Activated gamma-delta T cell treated with Interleukin-2 at 50 U/mL for 16 hours (primary cell): ENCODE measurements around the gene DHODH.
A peak's percentile ranks its signal among the peaks of the same experiment; 100 is the strongest.
"Not testable (repeated sequence)": the region's sequence is repeated elsewhere in the genome, so short reads cannot be mapped to it uniquely, and the experiment has no call there.

Source experiments
- DNase-seq: peaks from one replicate; pipeline ENCODE4 v3.0.0-alpha.2; 2020

DHODH gene

GRCh38 chr16:72008424-72009216 is at the start of gene DHODH:
TSS of gene DHODH (plus strand) at chr16:72008744. CDS start at chr16:72008765, 21 bp downstream.
- peak; percentile 97 for DNase-seq

DNA sequence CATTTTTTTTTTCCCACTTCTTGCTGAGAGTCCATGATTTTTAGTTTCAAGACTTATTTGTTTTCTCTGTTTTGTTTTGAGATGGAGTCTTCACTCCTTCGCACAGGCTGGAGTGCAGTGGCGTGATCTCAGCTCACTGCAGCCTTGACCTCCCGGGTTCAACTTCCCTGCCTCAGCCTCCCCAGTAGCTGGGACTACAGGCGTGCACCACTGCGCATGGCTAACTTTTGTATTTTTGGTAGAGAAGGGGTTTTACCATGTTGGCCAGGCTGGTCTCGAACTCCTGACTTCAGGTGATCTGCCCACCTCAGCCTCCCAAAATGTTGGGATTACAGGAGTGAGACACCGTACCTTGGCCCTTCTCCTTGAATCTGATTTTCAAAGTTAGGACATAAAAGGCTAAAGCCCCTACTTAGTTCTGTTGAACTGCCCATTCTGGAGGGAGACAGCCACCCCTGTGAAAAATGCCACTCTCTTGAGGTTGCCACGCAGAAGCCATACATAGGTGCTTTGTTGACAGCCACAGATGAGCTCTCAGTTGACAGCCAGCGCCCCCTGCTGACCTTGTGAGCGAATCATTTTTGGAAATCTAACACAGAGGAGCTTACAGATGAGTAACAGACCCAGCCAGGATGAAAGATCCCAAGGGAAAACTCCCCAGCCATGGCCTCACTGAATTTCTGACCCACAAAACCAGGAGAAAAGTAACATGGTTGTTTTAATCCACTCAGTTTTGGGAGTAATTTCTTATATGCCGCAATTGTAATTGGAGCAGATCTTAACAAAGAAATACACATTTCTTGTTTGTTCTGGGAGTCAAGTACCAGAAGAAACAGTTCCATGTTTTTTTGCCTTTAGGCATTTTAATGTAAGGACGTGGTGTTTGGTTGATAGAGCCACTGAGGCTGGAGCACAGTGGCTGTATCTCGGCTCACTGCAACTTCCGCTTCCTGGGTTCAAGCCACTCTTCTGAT is 47.2 kb upstream of the DHODH start:
- DNase-seq = peak; percentile 81

- no peak for DNase-seq
Observed at GRCh38 chr16:71963125-71963875, 45.2 kb upstream of the DHODH start.

- no peak for DNase-seq
Observed at GRCh38 chr16:71965223-71965622, 43.3 kb upstream of the DHODH start.

DNA sequence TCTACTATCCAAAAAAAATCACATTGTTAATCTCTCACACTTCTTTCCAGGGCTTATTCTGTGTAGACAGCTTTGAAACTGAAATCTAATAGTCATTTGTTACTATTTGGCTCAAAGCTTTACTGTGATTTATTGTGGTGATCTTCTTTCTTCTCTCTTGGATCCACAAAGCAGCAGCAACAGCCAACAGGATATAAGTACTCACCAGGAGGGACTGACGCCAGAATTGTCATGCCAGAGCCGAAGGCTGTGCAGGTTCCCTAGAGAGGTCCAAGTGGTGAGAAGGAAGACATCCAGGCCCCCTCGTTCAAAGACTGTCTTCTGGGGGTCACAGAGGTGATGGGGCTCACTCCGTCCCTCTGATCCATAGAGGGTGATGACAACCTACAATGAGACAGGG is 41.6 kb upstream of the DHODH start:
- DNase-seq = no peak

DNA sequence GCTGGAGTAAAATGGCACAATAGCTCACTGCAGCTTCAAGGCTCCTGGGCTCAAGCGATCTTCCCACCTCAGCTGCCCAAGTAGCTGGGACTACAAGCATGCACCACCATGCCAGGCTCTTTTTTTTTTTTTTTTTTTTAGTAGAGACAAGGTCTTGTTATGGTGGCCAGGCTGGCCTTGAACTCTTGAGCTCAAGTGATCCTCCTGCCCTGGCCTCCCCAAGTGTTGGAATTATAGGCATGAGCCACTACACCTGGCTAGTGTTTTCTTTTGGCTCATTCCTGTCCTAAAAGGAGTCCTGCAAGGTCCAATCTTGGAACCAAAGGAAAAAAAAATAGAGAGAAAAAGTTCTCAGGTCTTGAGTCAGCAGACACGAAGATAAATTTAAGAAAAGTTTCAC is 39.2 kb upstream of the DHODH start:
- no peak for DNase-seq

- DNase-seq = no peak
Observed at GRCh38 chr16:71971571-71971970, 37.0 kb upstream of the DHODH start.

- no peak for DNase-seq
Observed at GRCh38 chr16:71972356-71972755, 36.2 kb upstream of the DHODH start.

DNA sequence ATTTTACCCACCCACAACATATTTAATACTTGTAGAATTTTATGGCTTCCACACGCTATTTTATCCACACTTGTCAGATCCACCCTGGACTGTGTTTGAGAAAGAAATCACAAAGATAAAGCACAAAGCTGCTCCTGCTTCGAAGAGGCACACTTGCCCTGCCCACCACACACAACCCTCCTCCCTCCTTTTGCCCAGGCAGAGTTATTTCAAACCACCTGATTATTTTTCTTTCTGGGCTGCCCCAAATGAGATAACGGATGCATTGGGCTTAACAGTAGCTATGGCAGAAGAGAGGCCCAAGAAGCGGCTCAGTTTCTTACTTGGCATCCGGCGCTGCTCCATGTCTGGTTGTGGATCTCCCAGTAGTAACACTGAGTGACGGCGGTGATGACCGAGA is 35.5 kb upstream of the DHODH start:
- DNase-seq = no peak

DNA sequence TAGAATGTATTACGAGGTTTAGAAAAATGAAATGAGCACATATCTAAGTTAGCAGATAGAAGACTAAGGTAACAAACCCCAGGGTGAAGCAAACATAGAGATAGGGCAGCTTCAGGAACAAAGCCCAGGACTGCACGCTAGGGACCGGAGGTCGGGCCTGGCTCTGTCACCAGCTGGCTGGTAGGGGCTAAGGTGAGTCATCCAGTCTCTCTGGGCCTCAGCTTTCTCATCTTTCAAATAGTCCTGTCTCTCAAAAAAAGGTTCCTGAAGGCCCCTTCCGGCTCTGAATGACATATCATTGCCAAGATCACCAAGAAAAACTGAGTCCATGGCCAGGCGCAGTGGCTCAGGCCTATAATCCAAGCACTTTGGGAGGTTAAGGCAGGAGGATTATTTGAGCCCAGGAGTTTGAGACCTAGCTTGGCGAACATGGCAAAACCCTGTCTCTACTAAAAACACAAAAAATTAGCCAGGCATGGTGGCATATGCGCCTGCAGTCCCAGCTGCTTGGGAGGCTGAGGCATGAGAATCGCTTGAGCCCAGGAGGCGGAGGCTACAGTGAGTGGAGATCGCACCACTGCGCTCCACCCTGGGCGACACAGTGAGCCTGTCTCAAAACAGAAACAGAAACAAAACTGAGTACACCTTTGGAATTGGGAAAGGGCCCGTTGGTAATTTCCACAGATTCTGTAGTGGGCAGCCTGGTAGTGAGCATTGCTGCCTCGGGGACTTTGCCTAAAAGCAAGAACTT is 34.3 kb upstream of the DHODH start:
- DNase-seq = no peak

GRCh38 chr16:71985262-71985974 is 23.1 kb upstream of the DHODH start:
- no peak for DNase-seq

DNA sequence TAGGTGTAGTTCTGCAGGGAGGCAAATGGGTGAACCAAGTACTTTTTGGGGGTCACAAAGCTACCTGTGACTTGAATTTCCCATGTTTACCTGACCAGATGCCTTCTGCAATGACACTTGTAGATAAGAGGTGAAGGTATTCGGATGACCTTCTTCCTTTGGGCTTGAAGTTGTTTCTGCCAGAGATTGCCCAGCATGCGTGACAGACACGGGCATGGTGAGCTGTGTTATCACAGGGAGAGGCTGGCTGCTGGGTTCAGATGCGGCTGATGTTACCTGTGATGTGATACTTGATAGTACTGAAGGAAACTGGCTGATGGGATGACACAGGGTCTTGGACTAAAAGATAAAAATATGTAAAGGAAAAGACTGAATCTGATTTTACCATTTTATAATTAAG is 22.4 kb upstream of the DHODH start:
- no peak for DNase-seq

DNA sequence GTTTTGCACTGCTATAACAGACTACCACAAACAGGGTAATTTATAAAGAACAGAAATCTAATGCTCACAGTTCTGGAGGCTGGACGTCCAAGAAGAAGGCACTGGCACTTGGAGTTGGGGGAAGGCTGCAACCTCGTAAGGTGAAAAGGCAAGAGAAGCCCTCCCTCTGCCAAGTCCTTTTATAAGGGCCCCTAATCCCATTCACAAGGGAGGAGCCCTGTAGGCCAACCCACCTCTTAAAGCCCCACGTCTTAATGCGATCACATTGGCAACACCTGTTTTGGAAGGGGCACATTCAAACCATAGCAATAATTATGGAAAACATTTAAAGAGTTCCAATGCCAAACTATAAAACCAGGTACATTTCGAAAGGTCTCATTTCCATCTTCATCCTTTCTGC is 13.5 kb upstream of the DHODH start:
- no peak for DNase-seq

DNA sequence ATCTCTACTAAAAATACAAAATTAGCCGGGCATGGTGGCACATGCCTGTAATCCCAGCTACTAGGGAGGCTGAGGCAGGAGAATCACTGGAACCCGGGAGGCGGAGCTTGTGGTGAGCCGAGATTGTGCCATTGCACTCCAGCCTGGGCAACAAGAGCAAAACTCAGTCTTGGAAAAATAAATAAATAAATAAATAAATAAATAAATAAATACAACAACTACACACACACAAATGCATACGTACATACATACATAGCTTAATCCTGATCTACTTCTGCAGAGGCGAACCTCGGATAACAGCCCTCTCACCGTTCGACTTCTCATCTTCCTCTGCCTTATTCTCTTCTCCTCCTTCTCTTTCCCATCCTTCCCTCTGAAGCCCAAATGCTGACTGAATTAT is 11.0 kb upstream of the DHODH start:
- DNase-seq = not testable (repeated sequence)

DNA sequence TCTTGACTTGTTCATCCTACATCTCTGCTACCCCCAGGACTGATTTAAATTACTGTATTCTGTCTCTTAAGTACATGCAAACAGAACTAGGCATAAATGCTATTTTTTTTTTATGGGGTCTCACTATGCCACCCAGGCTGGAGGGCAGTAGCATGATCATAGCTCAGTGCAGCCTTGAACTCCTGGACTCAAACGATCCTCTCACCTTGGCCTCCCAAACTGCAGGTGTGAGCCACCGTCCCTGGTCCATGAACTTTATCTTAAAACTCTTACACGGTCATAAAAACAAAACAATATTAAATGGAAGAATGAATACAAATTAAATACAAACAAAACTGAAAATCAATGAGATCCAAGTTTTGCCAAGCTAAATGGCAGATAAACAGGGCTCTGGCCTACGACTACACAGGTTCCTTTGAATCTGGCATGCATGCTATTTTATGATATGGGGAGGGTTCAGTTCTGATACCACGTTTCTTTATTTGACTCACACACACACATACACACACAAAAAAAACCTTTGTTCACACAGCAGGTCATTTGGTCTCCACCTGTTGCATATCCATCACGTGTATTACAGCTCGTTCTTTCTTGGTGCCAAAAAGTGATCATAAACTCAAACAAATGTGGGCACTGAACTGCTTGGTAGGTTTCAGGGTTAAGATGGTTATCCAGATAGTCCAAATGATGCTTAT is 7.2 kb upstream of the DHODH start:
- DNase-seq = no peak

GRCh38 chr16:72002619-72003018 is 5.9 kb upstream of the DHODH start:
- no peak for DNase-seq

- not testable (repeated sequence) for DNase-seq
Observed at GRCh38 chr16:72008065-72008423, 500 bp upstream of the DHODH start.

GRCh38 chr16:72009779-72010178 is 1.2 kb downstream of the DHODH start:
- DNase-seq = no peak

GRCh38 chr16:72012607-72013006 is 4.1 kb downstream of the DHODH start:
- DNase-seq = no peak

- DNase-seq = no peak
Observed at GRCh38 chr16:72013389-72013788, 4.8 kb downstream of the DHODH start.
